ENCODE results near the gene SEPTIN6.
A peak's percentile ranks its signal among the peaks of the same experiment; 100 is the strongest.

Gene SEPTIN6

DNA sequence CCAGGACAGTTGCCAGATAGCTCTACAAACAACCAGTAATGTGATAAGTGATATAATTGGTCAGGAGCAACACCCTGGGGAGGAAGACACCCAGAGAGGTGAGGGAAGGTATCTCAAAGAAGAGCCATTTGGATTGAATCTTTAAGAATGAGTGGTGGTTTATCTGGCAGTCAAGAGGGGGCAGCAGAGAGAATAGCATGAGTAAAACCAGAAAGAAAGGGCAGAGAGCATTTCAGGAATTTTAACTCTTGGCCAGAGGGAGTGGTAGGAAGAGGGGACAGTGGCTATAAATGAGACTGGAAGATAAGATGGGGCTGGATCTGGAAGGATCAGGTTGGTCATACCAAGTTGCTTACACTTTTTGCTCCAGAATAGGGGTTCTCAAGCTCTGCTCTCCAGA lies 5.9 kb upstream of the SEPTIN6 start:
- TF ChIP-seq CTCF (IDR thresholded peaks at IDR 0.05; ENCODE audit: extremely low read depth, missing control alignments), result peak; percentile 55
- DNase-seq (ENCODE audit: low spot score), result no peak

GRCh38 chrX:119696251-119696890 lies 3.4 kb upstream of the SEPTIN6 start:
- TF ChIP-seq CTCF (IDR thresholded peaks at IDR 0.05; ENCODE audit: extremely low read depth, missing control alignments), result no peak
- no peak for DNase-seq (ENCODE audit: low spot score)

GRCh38 chrX:119695535-119696050 lies 2.6 kb upstream of the SEPTIN6 start:
- no peak for TF ChIP-seq CTCF (IDR thresholded peaks at IDR 0.05; ENCODE audit: extremely low read depth, missing control alignments)
- DNase-seq (ENCODE audit: low spot score), result no peak

- no peak for TF ChIP-seq CTCF (IDR thresholded peaks at IDR 0.05; ENCODE audit: extremely low read depth, missing control alignments)
- DNase-seq (ENCODE audit: low spot score), result no peak
Measured at GRCh38 chrX:119694601-119695534, 1.9 kb upstream of the SEPTIN6 start.

DNA sequence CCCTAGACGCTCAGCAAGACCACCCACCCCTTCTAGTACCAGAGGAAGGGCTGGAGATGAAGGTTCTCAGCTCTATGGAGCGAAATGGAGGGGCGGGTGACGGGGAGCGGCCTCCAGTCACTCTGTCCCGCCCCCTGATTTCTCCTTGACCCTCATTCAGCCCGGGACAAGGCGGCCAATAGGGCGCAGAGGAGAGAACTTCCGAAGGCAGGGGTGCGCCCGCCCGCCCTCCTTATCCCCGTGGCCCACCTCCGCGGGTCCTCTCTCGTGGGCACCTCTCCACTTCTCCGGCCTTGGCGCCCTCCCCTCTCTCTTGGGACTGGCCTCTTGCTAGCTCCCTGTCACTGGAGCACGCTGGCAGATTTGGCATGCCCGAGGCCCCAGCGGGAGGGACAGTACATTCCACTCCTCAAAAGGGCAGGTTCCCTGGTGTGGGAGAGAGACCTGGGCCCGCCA lies 1.1 kb upstream of the SEPTIN6 start:
- no peak for DNase-seq (ENCODE audit: low spot score)
- TF ChIP-seq CTCF (IDR thresholded peaks at IDR 0.05; ENCODE audit: extremely low read depth, missing control alignments), result no peak

DNA sequence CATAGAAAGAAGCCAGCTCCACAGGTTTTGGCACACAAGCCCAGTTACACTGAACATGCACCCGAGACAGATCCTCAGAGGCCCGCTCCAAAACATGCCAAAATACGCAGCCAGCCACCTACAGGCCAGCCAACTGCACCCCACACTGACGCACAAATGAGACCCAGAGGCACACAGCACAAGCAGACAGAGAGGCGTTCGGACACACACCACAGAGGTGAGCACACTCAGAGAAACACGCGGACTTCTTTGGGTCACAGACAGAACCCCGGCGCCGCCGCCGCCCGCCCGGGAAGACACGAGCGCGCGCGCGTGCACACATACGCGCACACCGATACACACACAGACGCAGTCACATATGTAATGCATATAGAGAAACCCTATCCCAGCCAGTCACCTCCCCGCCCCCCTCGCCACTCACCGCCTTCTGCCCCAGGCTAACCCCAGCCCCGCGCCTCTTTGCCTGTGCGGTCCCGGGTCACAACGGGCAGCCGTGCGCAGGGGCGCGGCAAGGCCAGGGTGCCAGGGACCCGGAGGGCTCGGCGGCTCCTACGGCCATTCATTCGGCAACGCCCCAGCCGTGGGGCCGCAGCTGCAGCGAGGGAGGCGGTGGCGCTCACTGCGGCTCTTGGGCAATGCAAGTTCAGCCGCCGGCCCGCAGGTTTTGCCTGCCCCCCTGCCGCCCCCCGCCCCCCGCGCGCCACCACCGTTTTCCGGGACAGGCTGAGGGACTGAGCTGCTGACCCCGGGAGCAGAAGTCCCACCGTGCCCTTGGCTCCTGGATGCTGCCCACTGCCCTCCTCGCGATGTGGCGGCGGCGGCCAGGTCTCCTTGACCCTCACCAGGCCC lies 553 bp downstream of the SEPTIN6 start:
- TF ChIP-seq CTCF (IDR thresholded peaks at IDR 0.05; ENCODE audit: extremely low read depth, missing control alignments), result no peak
- no peak for DNase-seq (ENCODE audit: low spot score)

Data from GM20000 (cell line).